ENCODE data around the gene C1D. TPM values are rescaled to one million over a fixed set of nuclear protein-coding genes. Genes with fewer than 3 reads are reported as not detected.

Gene C1D
- total RNA-seq, 4 donors from 2014 or later, result 16.4 to 45.6 (median 38.4) TPM

- no peak for TF ChIP-seq CTCF (IDR thresholded peaks at IDR 0.05; ENCODE audit: low read depth)
Observed at GRCh38 chr2:68030529-68030928, 32.3 kb downstream of the C1D start.

- no peak for TF ChIP-seq CTCF (IDR thresholded peaks at IDR 0.05; ENCODE audit: low read depth)
Observed at GRCh38 chr2:68027959-68028358, 34.8 kb downstream of the C1D start.

DNA sequence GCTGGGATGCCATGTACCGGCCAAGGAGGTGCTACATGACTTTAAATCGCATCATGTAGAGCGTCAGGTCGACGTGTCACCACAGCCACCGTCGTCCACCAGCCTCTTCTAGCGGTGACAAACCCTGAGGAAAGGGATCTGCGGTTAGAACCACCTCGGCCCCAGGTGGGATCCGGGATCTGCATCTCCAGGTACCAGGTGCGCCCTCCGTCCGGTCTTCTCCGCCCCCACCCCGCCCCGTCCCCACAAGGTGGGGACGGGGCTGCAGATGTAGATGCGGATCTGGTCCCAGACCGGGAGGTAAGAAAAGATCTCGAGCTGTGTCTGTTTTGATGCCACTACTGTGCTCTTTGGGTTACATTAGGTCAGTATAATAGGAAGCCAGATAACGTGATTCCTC, 38.4 kb downstream of the C1D start:
- no peak for TF ChIP-seq CTCF (IDR thresholded peaks at IDR 0.05; ENCODE audit: low read depth)

DNA sequence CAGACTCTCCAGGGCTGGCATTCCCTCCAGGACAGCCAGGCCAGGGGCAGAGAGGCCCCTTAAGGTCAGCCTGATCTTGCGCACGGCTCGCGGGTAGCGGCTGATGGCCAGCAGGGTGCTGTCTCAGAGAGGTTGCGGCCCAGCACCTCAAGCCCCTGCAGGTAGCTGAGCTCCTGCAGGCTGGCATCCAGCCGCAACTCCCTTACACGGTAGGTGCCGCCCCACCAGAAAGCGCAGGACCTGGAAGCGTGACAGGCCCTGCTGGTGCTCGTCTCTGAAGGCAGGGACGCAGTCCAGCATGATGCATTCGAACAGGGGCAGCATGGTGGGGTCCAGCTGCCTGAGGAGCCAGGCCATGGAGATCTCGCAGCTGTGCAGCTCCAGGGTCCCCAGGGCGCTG, 38.9 kb downstream of the C1D start:
- TF ChIP-seq CTCF (IDR thresholded peaks at IDR 0.05; ENCODE audit: low read depth), result no peak

DNA sequence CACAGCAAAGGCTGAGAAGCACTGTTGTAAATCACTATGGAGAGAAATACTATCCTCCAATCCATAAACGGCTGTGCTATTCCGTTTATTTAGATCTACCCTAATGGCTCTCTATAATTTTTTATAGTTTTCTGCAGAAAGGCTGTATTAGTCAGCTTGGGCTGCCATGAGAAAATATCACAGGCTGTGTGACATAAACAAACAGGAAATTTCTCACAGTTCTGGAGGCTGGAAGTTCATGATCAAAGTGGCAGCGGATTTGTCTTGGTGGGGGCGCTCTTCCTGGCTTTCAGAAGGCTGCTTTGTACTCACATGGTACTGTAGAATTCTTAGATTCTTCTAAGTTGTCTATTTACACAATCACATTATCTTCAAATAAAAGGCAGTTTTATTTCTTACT, 44.1 kb downstream of the C1D start:
- no peak for TF ChIP-seq CTCF (IDR thresholded peaks at IDR 0.05; ENCODE audit: low read depth)

GRCh38 chr2:68009526-68009925, 53.3 kb downstream of the C1D start:
- TF ChIP-seq CTCF (IDR thresholded peaks at IDR 0.05; ENCODE audit: low read depth), result no peak

DNA sequence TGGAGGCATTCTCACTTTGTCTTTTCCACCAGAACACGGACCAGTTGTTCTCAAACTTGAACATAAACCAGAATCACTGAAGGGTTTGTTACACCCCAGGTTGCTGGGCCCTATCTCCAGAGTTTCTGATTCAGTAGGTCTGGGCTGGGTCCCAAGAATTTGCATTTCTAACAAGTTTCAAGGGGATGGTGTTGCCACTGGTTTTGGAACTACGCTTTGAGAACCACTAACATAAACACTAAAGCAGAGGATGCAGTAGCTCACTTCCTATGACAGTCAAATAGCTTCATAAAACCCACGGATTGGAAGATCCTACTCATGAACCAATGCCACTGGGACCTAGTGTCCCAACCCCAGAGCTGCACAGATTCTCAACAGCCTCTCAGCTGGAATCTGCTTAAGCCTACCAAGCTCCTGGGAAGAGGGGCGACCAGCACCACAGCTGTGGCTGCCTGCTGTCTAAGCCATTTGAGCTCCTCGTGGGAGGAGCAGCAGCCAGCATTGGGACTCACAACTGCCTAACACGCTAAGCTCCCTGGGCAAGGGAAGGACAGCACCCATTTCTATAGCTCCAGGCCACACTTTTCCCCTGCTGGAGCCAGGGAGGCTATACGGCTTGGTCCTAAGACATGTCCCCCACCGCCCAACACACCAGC, 62.5 kb downstream of the C1D start:
- TF ChIP-seq CTCF (IDR thresholded peaks at IDR 0.05; ENCODE audit: low read depth), result no peak

Data from subcutaneous adipose tissue (tissue), 4 donors.